GDM1 (cell line): ENCODE data around the gene MUC5AC.
"Not testable (repeated sequence)": the region's sequence is repeated elsewhere in the genome, so short reads cannot be mapped to it uniquely, and the experiment has no call there.

Experiments
- DNase-seq: peaks from one replicate; lab custom pipeline; 2025; lab: John Stamatoyannopoulos, UW

Gene MUC5AC

DNA sequence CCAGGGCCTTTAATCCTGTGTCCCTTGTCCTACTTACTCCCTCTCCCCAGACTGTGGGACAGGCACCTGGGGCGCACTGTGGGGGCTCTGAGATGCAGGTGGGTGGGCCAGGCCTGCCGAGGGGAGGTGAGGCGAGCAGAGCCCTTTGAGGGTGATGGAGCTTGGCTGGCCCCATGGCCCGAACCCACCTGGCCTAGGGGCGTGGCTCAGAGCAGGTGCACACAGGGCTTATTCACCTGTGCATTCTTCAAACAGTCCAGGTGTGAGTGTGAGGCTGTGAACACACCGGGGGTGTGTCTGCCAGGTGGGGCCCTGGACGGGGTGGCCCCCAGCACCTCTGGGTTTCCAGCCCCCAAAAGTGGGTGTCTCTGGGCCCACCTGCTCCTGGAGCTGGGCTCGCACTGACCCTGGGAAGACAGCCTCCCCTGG is 9.0 kb upstream of the MUC5AC start:
- no peak for DNase-seq

DNA sequence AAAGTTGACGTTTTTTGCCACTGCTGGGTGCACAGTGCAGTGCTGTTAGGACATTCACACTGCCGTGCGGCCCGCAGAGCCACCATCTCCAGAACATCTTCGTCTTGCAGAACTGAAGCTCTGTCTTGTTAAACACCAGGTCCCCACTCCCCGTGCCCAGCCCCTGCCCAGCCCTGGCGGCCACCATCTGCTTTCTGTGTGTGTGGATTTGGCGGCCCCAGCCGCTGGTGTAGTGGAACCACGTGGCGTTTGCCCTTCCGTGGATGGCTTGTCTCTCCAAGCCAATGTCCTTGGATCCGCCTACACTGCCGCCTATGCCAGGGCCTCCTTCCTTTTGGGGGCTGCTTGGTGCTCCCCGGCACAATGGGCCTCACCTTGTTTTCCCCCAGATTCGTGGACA is 8.2 kb upstream of the MUC5AC start:
- no peak for DNase-seq

DNA sequence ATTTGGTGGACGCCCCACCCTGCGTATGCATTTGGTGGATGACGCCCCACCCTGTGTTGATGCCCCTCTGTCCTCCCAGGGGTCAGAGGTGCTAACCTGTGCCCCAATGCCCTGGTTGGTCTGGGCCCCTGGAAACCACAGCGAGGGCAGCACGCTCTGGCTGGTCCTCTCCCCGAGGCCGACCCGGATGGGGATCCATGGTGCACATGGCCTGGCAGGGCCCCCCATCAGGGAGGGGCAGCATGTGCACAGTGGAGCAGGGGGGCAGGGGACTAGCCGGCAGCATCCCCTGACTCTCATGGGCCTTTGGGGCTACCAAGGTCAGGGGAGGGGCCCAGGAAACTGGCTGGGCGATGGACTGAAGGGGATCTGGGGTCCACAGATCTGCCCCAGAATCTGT is 7.6 kb upstream of the MUC5AC start:
- DNase-seq: no peak

DNA sequence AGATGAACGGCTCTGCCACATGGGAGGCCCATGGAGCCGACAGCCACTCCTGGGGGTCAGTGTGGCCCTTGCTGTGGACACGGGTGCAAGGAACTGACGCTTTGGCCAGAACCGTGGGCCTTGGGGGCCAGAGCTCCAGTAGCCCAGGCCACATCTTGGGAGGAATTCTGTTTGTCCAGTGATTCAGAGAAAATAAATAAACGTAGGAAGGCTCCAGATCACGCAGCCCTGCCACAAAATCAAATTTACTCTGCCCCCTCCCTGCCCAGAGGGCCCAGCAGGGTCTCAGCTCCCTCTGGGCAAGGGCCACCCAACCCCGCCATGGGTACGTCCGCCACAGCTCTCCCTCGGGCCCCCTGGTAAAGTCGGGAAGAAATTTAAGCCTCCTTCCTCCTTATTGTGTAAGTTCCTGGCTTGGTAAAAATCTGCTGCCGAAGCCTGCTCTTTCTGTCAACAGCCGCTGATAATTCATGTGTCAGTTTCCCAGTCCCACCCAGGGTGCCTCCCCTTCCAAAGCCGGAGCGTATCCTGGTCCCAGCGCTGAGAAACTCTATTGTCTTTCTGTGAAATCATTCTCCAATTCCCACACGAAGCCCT is 6.9 kb upstream of the MUC5AC start:
- no peak for DNase-seq

DNA sequence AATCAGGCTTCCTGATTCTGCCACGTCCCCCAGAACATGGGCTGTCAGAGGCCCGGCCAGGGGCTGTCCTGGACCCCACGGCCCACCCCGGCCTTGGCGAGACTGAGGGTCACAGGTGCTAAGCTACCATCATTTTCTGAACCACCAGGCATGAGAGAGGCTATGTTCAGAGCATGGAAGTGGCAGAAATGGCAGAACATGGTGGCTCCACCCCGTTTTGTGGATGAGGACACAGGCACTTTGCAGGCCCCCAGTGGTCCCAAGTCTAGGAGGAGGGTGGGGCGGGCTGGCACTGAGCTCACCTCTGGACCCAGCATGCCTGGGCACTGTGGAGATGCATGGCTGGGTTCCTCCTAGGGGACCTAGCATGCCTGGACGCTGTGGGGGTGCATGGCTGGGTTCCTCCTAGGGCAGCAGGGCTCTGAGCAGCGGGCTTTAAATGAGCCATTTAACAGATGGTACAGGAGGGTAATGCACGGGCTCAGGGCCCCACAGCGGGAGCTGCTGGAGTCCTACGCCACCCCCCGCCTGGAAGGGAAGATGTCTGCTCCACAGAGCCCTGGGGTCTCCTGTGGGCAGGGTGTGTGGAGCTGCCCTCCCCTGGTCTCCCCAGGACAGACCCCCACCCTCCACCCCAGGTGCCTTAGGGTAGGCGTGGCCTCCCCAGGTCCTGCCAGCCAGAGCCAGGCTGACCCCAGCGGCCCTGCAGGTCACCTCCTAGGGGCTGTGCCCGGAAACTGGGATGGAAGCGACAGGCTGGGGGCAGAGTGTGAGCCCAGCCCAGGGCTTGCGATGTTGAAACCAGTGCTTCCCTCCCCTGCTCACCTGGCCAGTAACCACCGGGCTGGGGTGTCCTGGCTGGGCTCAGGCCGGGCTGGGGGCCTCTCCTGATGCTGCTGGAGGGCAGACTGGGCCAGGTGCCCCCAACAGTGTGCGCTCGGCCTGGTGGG is 6.1 kb upstream of the MUC5AC start:
- DNase-seq: no peak

DNA sequence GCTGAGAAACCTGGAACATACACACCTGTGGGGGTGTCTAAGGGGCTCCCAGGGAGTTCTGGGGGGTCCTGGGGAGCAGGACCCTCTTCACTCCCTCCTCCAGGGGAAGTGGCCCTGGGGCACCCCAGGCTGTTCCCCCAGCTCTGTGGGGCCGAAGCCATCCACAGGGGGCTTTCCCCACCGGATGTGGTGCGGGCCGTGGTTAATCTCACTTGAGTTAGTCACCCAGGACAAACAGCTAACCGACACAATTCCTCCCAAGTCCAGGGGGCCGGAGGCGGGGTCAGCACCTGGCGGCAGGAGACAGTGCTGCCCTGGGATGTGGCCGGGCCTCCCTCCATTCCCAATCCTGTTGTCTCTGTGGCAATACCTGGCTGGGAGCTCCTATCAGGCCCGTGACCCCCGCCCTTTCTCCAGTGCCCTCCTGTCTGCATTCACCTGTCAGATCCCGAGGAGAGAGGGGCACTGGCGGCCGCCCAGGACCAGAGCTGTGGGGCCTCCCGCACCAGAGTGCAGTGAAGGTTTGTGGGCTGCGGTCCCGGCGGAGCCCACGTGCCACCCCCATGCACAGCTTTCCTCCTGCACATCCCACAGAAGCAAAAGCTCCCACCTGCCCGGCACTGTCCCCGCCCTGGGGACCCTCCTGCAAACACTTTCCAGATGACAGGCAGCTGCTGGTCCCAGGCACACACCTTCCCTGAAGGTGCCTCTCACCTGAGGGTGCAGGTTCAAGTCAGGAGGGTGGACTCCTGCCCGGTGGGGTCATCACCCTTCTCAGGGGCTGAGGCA is 5.2 kb upstream of the MUC5AC start:
- no peak for DNase-seq

DNA sequence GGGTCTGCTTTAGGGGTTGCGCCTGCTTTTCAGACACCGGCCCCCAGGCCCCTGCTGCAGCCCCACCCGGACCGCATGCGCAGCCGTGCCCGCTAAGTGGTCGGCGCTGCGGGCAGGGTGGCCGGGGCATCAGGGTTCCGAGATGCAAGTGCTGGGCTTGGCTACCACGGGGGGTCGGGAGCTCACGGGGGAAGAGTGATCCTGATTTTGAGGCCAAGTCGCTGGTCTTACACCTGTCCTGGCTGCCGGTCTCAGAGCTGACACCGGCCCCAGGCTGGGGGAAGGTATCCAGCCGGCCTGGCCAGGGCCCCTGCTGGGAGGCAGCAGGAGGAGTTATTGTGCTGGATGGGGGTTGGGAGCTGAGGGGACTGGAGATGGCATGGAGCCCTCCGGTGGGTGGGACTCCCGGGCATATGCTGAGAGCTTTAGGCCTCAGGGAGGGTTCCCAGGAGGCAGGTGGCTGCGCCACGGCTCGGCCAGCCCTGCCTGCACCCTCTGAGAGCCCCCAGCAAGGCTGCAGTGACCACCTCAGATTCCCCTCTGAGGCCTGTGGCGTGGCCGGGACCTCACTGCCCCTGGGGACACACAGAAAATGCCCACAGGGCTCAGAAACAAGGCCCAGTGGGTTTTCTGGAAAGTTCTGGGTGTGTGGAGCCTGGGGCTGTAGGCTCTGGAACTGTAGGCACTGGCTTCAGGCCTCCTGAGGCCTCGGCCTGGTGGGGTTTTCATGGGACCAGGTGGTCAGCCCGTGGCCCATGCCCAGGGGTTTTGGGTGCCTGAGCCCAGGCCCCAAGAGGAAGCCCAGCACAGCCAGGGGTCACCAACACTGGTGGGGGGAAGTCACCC is 4.4 kb upstream of the MUC5AC start:
- DNase-seq: no peak

DNA sequence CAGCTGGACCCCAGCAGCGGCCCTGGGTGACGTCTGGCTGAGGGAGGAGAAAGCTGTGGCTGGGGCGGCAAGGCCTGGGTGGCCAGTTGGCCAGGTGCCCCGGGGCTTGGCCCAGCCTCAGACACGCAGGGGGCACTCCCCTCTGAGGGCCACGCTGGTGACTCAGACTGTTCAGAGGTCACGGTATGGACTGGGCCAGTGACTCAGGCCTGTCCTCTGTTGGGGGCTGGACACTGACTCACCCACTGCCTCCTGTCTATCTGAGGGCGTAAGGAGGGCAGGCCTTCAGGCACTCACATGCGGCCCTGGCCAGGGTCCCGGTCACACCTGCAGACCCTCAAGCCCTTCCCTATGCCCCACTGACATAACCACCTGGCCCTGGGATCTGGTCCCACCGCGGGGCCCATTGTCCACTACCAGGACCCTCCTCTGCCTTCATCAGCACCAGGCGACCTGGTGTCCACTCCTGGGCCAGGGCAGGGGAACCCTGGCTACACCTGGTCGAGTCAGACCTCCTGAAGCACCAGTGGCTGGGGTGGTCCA is 3.7 kb upstream of the MUC5AC start:
- no peak for DNase-seq

DNA sequence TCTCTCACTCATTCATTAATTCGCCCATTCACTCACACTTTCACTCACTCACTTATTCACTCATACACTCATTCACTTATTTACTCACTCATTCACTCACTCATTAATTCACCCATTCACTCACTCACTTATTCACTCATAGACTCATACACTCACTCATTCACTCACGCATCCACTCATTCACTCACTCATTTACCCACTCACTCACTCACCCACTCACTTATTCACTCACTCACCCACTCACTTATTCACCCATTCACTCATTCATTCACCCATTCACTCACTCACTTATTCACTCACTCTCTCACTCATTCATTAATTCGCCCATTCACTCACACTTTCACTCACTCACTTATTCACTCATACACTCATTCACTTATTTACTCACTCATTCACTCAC is 3.1 kb upstream of the MUC5AC start:
- not testable (repeated sequence) for DNase-seq

DNA sequence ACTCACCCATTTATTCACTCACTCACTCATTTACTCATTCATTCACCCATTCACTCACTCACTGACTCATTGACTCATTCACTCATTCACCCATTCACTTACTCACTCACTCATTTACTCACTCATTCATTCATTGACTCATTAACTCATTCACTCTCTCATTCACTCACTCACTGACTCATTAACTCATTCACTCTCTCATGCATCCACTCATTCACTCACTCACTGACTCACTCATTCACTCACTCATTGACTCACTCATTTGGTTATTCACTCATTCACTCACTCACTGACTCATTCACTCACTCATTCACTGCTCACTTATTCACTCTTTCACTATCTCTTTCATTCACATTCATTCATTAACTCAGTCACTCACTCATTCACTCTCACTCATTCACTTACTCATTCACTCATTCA is 2.5 kb upstream of the MUC5AC start:
- no peak for DNase-seq

DNA sequence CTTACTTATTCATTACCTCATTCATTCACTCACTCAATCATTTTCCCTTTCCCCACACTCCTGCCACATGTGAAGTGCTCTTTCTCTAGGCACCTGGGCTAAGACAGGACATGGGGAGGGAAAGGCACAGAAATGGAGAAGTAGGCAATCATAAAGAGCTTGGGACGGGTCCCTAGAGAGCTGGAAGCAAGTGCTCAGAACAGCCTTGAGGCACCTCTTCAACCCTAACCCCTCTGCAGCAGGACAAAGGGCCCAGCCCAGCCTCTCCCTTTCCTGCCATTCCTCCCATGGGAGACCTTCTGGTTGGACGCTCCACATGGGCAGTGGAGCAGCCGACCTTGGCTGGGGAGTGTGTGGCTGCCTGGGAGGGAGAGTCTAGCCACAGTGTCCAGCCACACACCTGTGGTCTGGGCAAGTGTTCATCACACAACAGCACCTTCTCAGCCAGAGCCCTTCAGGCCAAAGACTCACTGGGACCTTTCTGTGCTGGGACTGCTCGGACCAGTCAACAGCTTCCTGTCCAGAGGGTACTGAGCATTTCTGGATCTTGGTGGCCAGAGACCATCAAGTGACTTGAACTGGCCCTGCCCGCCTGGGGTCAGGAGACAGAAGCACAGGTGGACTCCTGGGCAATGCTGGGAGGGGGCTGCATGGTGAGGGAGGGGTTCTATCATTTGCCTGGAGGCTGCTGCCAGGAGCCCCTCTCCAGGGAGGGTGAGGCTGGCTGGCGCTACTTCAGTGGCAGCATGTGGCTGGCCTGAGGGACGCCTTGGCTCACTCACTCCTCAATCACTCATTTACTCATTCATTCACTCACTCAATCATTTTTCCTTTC is 1.0 kb upstream of the MUC5AC start:
- no peak for DNase-seq

DNA sequence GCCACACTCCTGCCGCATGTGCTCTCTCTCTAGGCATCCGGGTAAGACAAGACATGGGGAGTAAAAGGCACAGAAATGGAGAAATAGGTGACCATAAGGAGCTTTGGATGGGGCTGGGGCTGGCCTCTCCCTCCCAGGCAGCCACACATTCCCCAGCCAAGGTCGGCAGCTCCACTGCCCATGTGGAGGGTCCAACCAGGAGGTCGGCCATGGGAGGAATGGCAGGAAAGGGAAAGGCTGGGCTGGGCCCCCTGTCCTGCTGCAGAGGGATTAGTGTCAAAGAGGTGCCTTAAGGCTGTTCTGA is 460 bp upstream of the MUC5AC start:
- DNase-seq: no peak

DNA sequence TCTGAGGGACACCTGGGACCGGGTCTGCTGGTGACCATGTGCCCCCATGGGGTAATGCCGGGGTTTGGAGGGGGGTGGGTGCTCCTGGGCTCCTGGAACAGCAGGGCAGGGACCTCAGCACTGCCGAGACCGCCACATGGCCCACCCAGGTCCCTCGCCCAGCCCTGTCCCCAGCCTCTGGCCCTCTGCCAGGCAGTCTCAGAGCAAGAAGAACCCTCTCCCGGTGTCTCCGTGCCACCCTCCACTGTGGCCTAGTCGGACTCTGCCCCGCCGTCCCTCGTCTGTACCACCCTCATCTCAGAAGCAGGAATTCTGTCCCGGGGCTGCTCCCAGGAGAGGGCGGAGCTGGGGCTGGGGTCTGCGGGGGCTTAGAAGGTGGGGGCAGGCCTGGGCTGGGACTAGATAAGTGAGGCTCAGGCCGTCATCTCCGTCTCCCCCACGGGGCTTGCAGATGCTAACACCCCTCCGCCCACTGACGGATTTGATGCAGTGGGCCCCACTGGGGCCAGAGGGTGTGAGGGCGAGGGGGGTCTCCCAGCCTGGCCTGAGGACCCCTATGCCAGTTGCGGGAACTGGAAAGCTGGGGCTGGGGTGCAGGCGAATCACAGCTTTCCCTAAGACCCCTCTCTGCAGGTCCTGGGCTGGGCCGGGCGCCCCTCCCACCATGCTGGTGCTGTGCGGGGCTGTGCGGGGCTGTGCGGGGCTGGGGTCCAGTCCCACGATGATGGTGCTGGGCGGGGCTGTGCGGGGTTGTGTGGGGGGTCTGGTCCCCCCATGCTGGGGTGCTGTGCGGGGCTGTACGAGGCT is 1.1 kb downstream of the MUC5AC start:
- DNase-seq: no peak

DNA sequence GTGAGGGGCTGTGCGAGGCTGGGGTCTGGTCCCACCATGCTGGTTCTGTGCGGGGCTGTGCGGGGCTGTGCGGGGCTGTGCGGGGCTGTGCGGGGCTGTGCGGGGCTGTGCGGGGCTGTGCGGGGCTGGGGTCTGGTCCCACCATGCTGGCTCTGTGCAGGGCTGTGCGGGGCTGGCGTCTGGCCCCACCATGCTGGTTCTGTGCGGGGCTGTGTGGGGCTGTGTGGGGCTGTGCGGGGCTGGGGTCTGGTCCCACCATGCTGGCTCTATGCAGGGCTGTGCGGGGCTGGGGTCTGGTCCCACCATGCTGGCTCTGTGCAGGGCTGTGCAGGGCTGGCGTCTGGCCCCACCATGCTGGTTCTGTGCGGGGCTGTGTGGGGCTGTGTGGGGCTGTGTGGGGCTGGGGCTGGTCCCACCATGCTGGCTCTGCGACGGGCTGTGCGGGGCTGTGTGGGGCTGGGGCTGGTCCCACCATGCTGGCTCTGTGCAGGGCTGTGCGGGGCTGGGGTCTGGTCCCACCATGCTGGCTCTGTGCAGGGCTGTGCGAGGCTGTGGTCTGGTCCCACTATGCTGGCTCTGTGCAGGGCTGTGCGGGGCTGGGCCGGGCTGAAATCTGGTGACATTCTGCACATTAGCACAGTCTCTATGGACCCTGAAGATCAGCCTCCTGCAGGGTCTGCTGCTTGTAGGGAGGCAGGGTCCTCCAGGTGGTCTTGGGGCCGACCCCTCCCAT is 1.9 kb downstream of the MUC5AC start:
- DNase-seq: not testable (repeated sequence)

DNA sequence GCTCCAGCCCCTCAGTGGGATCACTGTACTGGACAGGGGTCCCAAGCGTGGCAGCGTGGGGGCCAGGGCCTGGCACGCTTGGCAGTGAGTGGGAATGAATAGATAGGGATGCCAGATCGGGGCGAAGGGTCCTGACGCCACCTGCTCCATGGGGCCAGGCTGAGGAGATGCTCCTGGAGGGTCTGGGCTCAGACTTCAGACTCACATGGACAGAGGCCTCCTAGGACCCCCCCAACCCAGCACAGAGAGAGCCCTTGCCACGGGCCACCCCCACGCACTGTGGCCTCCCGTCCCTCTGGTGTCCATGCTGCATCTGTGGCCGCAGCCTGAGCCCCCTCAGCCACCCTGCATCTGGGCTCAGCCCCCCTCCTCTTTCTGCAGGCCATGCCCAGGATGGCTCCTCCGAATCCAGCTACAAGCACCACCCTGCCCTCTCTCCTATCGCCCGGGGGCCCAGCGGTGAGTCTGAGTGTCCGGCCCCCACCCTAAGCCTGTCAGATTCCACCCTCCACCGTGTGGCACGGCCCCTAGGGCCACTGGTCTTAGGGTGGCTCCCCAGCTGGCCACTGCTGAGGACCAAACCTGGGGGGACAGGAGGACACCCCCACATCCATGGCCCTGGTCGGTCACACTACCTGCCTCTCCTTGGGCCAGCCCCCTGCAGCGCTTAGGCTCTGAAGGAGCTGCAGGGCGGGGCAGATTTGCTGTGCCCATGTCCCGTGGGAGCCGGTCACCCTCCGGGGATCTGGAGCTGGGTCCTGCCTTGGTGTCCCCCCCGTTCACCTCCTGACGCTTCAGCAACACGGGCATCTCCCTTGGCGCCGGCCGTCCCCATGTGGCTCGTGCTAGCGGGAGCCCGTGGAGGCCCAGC is 2.7 kb downstream of the MUC5AC start:
- no peak for DNase-seq

DNA sequence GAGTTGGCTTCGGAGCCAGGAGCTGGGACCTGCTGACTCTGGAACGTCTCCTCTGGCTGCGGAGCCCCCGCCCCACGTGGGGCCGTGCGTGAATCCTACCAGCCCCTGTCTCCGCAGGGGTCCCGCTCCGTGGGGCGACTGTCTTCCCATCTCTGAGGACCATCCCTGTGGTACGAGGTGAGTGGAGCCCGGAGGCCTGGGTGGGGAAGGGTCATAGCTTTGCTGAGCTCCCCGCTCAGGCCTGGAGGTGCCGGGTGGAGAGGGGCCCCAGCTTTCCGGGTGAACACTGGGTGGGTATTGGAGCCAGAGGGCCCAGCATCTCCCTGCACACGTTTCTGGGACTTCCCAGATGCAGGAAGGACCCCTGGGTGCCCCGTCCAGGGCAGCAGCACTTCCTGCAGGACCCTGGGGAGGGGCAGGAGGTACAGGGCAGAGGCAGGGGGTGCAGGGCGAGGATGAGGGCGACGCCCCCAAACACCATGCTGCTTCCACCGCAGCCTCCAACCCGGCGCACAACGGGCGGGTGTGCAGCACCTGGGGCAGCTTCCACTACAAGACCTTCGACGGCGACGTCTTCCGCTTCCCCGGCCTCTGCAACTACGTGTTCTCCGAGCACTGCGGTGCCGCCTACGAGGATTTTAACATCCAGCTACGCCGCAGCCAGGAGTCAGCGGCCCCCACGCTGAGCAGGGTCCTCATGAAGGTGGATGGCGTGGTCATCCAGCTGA is 3.8 kb downstream of the MUC5AC start:
- DNase-seq: no peak

DNA sequence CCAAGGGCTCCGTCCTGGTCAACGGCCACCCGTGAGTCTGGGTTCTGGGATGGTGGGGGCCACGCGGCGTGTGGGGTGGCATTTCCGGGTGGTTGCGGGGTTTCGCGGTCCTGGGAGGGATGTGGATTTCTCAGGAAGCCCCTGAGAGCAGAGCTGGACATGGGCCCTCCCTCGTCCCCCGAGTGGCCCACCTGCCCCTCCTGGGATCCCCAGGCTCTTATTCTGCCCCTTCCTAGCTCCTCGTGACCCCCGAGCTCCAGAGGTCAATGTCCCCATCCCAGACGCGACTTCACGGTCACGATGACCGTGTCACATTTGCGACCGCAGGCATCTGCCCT is 4.4 kb downstream of the MUC5AC start:
- no peak for DNase-seq
